ENCODE data around the gene SLC26A1.

GRCh38 chr4:961351-962230, 31.6 kb downstream of the SLC26A1 start:
- TF ChIP-seq POLR2A (IDR thresholded peaks at IDR 0.05) = no peak
- TF ChIP-seq, protein P1, sequence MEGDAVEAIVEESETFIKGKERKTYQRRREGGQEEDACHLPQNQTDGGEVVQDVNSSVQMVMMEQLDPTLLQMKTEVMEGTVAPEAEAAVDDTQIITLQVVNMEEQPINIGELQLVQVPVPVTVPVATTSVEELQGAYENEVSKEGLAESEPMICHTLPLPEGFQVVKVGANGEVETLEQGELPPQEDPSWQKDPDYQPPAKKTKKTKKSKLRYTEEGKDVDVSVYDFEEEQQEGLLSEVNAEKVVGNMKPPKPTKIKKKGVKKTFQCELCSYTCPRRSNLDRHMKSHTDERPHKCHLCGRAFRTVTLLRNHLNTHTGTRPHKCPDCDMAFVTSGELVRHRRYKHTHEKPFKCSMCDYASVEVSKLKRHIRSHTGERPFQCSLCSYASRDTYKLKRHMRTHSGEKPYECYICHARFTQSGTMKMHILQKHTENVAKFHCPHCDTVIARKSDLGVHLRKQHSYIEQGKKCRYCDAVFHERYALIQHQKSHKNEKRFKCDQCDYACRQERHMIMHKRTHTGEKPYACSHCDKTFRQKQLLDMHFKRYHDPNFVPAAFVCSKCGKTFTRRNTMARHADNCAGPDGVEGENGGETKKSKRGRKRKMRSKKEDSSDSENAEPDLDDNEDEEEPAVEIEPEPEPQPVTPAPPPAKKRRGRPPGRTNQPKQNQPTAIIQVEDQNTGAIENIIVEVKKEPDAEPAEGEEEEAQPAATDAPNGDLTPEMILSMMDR (IDR thresholded peaks at IDR 0.05) = no peak
- no peak for TF ChIP-seq POLR2AphosphoS5 (IDR thresholded peaks at IDR 0.05)
- no peak for TF ChIP-seq EP300 (IDR thresholded peaks at IDR 0.05)

All from suprapubic skin (tissue), 4 donors.